ENCODE measurements around the gene GRIN2C. TPM values are rescaled to one million over a fixed set of nuclear protein-coding genes. Genes with fewer than 3 reads are reported as not detected.

Gene GRIN2C
- total RNA-seq, 1 experiment from 2014 or later: 0.44 TPM

GRCh38 chr17:74812109-74813009 lies 47.3 kb downstream of the GRIN2C start:
- H3K4me3 Mint-ChIP-seq: no peak overlapping the region; a peak in 1 of 5 replicates
- H3K4me2 ChIP-seq (ENCODE audit: insufficient read depth, insufficient read length, low read length): no peak overlapping the region
- H3K23ac ChIP-seq (ENCODE audit: insufficient read length, low read depth, low read length): no peak overlapping the region
- H3K79me1 ChIP-seq (ENCODE audit: insufficient read depth, low read depth, low read length, poor library complexity, severe bottlenecking): no peaks in the 10 kb centered on the region
- H2BK12ac ChIP-seq (ENCODE audit: insufficient read length, low read depth, low read length): no peak overlapping the region
- TF ChIP-seq CTCF (conservative IDR thresholded peaks at IDR 0.05): no peak
- no peaks in the 10 kb centered on the region for H3K79me2 ChIP-seq (ENCODE audit: insufficient read depth, low read length)
- no peak for DNase-seq
- no peak overlapping the region for H3K27ac ChIP-seq (ENCODE audit: insufficient read length, low read depth, low read length)
- no peaks in the 10 kb centered on the region for H3K27me3 ChIP-seq (ENCODE audit: insufficient read depth, low read length)
- H4K5ac ChIP-seq (ENCODE audit: insufficient read length, low read depth, low read length): no peak overlapping the region
- H2BK15ac ChIP-seq (ENCODE audit: low read depth, low read length): no peak overlapping the region
- H2AK5ac ChIP-seq (ENCODE audit: insufficient read length, low read length): no peak overlapping the region
- H3K27ac Mint-ChIP-seq: no peak overlapping the region
- peaks cover 2 to 11% (median 3%) of the 10 kb centered on the region in 3 experiments; a peak in 3 of 7 replicates for H3K36me3 Mint-ChIP-seq (ENCODE audit: insufficient read depth in 1 of 3, low read depth in 3 of 3)
- no peak overlapping the region for H3T11ph ChIP-seq (ENCODE audit: low read length)
- H3K56ac ChIP-seq (ENCODE audit: insufficient read length, low read depth, low read length): no peak overlapping the region
- H2BK5ac ChIP-seq (ENCODE audit: insufficient read length, low read length): no peak overlapping the region
- H3K18ac ChIP-seq (ENCODE audit: insufficient read length, low read depth, low read length): no peak overlapping the region
- H3K23me2 ChIP-seq (ENCODE audit: insufficient read length, low read depth, low read length, poor library complexity, severe bottlenecking): no peaks in the 10 kb centered on the region
- H3K14ac ChIP-seq (ENCODE audit: insufficient read depth, low read length): no peak overlapping the region
- no peaks in the 10 kb centered on the region for H3K9me3 Mint-ChIP-seq
- no peak overlapping the region for H3K4ac ChIP-seq (ENCODE audit: low read depth, low read length)
- no peaks in the 10 kb centered on the region for H3K9me3 ChIP-seq (ENCODE audit: control insufficient read depth, low read depth, low read length)
- no peak overlapping the region for H4K91ac ChIP-seq (ENCODE audit: insufficient read length, low read depth, low read length)
- H3K4me1 Mint-ChIP-seq: peaks cover 8 to 9% of the 10 kb centered on the region in 2 experiments; a peak in 3 of 4 replicates
- no peak overlapping the region for H2BK20ac ChIP-seq (ENCODE audit: low read depth, low read length, poor library complexity, severe bottlenecking)
- H3K9ac ChIP-seq (ENCODE audit: extremely low read depth, insufficient read length, low read length): no peak overlapping the region
- no peak overlapping the region for H2BK120ac ChIP-seq (ENCODE audit: low read depth, low read length, poor library complexity, severe bottlenecking)
- H4K8ac ChIP-seq (replicated peaks; ENCODE audit: insufficient read length, low read depth, low read length): no peak overlapping the region
- no peaks in the 10 kb centered on the region for H3K4me1 ChIP-seq (ENCODE audit: insufficient read depth, low read length)
- no peak overlapping the region for H2AFZ ChIP-seq (ENCODE audit: low read length)
- no peaks in the 10 kb centered on the region for H4K20me1 ChIP-seq (ENCODE audit: control insufficient read depth, insufficient read depth, insufficient read length)
- no CpG with 5 or more reads among the region's 23 CpGs for WGBS (ENCODE audit: extremely low coverage, insufficient read length, low lambda C conversion rate)
- peaks cover 15% of the 10 kb centered on the region for H3K27me3 Mint-ChIP-seq (ENCODE audit: low read depth)

Measured in H9 (cell line).